Omental fat pad (tissue), 4 donors: ENCODE results near the gene MANEAL. TPM values are rescaled to one million over a fixed set of nuclear protein-coding genes. Genes with fewer than 3 reads are reported as not detected.
"Not testable (repeated sequence)": the region's sequence is repeated elsewhere in the genome, so short reads cannot be mapped to it uniquely, and the experiment has no call there.

Source experiments
- ATAC-seq: fragments of 150-250 bp; one replicate; pipeline ENCODE4 v1.9.1; 2016; ENCODE audit warnings: mild to moderate bottlenecking, moderate library complexity; ENCODE audit not compliant: low FRiP score
- DNase-seq: peaks from one replicate; pipeline ENCODE4 v3.0.0-alpha.2; 2019; ENCODE audit warnings: low spot score
- CTCF ChIP-seq, 3 donors: fragments of 450-650 bp; IDR thresholded peaks; one replicate each; pipeline ENCODE4 v1.5.1; 2016 to 2017; ENCODE audit warnings: antibody characterized with exemption in 3 of 3, mild to moderate bottlenecking in 3 of 3, moderate library complexity in 2 of 3
- total RNA-seq, 4 donors: library from RNA; depleted of rRNA; stranded (reverse); fragments of >200 nt; gene quantifications; one replicate each; pipeline ENCODE4 v1.1.0, GENCODE V29; 2016

Gene MANEAL
- total RNA-seq, 4 donors from 2014 or later, result 0.79 to 1.4 (median 1.1) TPM

GRCh38 chr1:37763791-37764413 lies 29.7 kb upstream of the MANEAL start:
- DNase-seq (no peak), ATAC-seq (no peak)
- TF ChIP-seq CTCF (IDR thresholded peaks at IDR 0.05), result no peak

GRCh38 chr1:37764414-37764825 lies 29.2 kb upstream of the MANEAL start:
- ATAC-seq (no peak), DNase-seq (no peak)
- TF ChIP-seq CTCF (IDR thresholded peaks at IDR 0.05), result no peak

GRCh38 chr1:37764888-37765441 lies 28.7 kb upstream of the MANEAL start, which contains the start of gene EPHA10:
Gene EPHA10 (minus strand): TSS chr1:37765120. CDS start chr1:37765066, 54 bp downstream.
- DNase-seq, result no peak
- ATAC-seq, result no peak

GRCh38 chr1:37765916-37766664 lies 27.6 kb upstream of the MANEAL start:
- no peak for ATAC-seq
- no peak for TF ChIP-seq CTCF (IDR thresholded peaks at IDR 0.05)
- DNase-seq, result no peak

More at GRCh38 chr1:37764888-37765441, 28.7 kb upstream of the MANEAL start, which contains the start of gene EPHA10:
- TF ChIP-seq CTCF (IDR thresholded peaks at IDR 0.05), result no peak

- DNase-seq, result no peak
- no peak for ATAC-seq
- TF ChIP-seq CTCF (IDR thresholded peaks at IDR 0.05), result no peak
Observed at GRCh38 chr1:37767488-37767887, 26.2 kb upstream of the MANEAL start.

- DNase-seq, ATAC-seq: not testable (repeated sequence)
Observed at GRCh38 chr1:37771440-37771839, 22.2 kb upstream of the MANEAL start.

- DNase-seq (no peak), ATAC-seq (no peak)
- TF ChIP-seq CTCF (IDR thresholded peaks at IDR 0.05), result no peak
Observed at GRCh38 chr1:37776946-37777516, 16.6 kb upstream of the MANEAL start.
